OCI-LY1 (cell line): ENCODE results near the gene CCDC60.

Source experiments
- H2AFZ ChIP-seq: fragments of 200-600 bp; sonication (generic), shearing (Covaris generic); 2 replicates; pipeline ENCODE4 v1.6.0; 2014; ENCODE audit warnings: antibody characterized with exemption, mild to moderate bottlenecking, low read length
- H3F3A ChIP-seq: fragments of 200-600 bp; sonication (generic), shearing (Covaris generic); 2 replicates; pipeline ENCODE4 v1.6.0; 2014; ENCODE audit warnings: mild to moderate bottlenecking, antibody characterized with exemption, low read length, moderate library complexity; ENCODE audit not compliant: insufficient read depth
- H3K27ac ChIP-seq: fragments of 200-600 bp; sonication (generic); 2 replicates; pipeline ENCODE4 v1.5.1; 2014; ENCODE audit warnings: low read length, mixed run types, mild to moderate bottlenecking, low read depth; ENCODE audit not compliant: poor library complexity, severe bottlenecking
- H3K27me3 ChIP-seq: fragments of 200-600 bp; sonication (generic); 2 replicates; pipeline ENCODE4 v1.6.0; 2014; ENCODE audit warnings: antibody characterized with exemption, mild to moderate bottlenecking, low read length, moderate library complexity; ENCODE audit not compliant: insufficient read depth
- H3K36me3 ChIP-seq: fragments of 200-600 bp; sonication (generic); 2 replicates; pipeline ENCODE4 v1.6.1; 2014; ENCODE audit warnings: mild to moderate bottlenecking, antibody characterized with exemption, low read length, moderate library complexity, mixed read lengths; ENCODE audit not compliant: insufficient read depth
- H3K4me1 ChIP-seq: fragments of 200-600 bp; sonication (generic); 2 replicates; pipeline ENCODE4 v1.5.1; 2014; ENCODE audit warnings: mild to moderate bottlenecking, low read length, moderate library complexity; ENCODE audit not compliant: insufficient read depth, severe bottlenecking
- H3K4me2 ChIP-seq: fragments of 200-600 bp; sonication (generic), shearing (Covaris generic); 2 replicates; pipeline ENCODE4 v1.6.1; 2014; ENCODE audit warnings: low read length
- H3K4me3 ChIP-seq: fragments of 200-600 bp; sonication (generic); 2 replicates; pipeline ENCODE4 v1.5.1; 2014; ENCODE audit warnings: low read length, low read depth, mild to moderate bottlenecking, mixed read lengths; ENCODE audit not compliant: poor library complexity, severe bottlenecking
- H3K79me2 ChIP-seq: fragments of 200-600 bp; shearing (Covaris generic); 2 replicates; pipeline ENCODE4 v1.6.1; 2016; ENCODE audit warnings: mixed run types, low read length, mixed read lengths; ENCODE audit not compliant: insufficient read depth
- H3K9ac ChIP-seq: fragments of 200-600 bp; sonication (generic), shearing (Covaris generic); 2 replicates; pipeline ENCODE4 v1.6.1; 2014; ENCODE audit warnings: mild to moderate bottlenecking, low read length, mixed read lengths
- H3K9me2 ChIP-seq: fragments of 200-600 bp; sonication (generic), shearing (Covaris generic); 2 replicates; pipeline ENCODE4 v1.6.1; 2014; ENCODE audit warnings: low read depth, mild to moderate bottlenecking, low read length, mixed read lengths
- H3K9me3 ChIP-seq: fragments of 200-600 bp; shearing (Covaris generic); 2 replicates; pipeline ENCODE4 v1.6.1; 2014; ENCODE audit warnings: low read length, mixed read lengths
- H4K20me1 ChIP-seq: fragments of 200-600 bp; sonication (generic), shearing (Covaris generic); 2 replicates; pipeline ENCODE4 v1.6.0; 2016; ENCODE audit warnings: mild to moderate bottlenecking, low read length; ENCODE audit not compliant: insufficient read depth
- EZH2 ChIP-seq: fragments of 200-600 bp; sonication (generic), shearing (Covaris generic); IDR thresholded peaks from 2 replicates; pipeline ENCODE4 v1.8.0; 2017; ENCODE audit warnings: borderline replicate concordance, mixed run types, mild to moderate bottlenecking, antibody characterized with exemption, low read length, moderate library complexity, mixed read lengths
- TF ChIP-seq, protein P1 (sequence below): fragments of 200-600 bp; sonication (generic), shearing (Covaris generic); IDR thresholded peaks from 2 replicates; pipeline ENCODE4 v1.5.1; 2017; ENCODE audit warnings: mild to moderate bottlenecking, antibody characterized with exemption, low read length, moderate library complexity, mixed read lengths

CCDC60 gene

DNA sequence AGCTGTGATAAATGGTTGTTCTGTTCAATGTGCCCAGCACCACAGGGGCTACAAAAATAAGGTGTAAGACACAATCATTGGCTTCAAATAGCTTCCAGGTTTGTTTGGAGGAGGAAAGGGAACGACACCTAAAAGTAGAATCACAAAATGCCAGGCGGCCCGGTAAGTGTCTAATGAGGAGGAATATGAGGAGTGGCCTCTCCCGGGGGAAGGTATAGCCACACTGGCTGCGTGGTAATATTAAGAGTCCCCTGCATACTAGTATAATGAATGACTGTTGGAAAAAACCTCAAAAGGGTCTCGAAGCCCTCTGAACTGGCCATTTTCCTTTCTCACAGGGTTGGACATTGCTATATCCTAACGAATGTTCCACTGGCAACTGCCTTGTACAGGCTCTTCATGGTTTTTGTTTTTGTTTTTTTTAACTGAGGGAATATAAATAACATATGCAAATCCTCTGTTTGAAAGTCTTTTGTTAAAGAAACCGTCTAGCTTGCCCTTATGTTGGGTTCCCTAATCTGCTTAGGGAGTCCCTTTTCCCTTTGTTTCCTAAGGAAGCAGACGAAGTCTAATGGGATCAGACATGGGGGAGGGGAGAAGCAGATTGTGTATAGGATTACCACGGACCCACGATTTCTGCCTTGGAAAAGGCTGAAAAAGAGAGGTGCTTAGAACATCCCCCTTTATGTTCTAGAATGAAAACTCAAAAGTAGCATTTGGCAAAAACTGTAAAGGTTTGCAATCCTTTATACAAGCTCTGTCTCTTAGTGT, 4.2 kb downstream of the CCDC60 start:
- H3K9me2 ChIP-seq: no peaks in the 10 kb centered on the region
- no peaks in the 10 kb centered on the region for H4K20me1 ChIP-seq
- no peak overlapping the region for H3K27ac ChIP-seq
- H3K79me2 ChIP-seq: no peaks in the 10 kb centered on the region
- H3K4me3 ChIP-seq: no peak overlapping the region
- H3K4me2 ChIP-seq: no peak overlapping the region
- no peaks in the 10 kb centered on the region; the same call in 1 of the 2 replicates for H3K27me3 ChIP-seq
- no peaks in the 10 kb centered on the region for H3K4me1 ChIP-seq
- no peak overlapping the region for H3K9ac ChIP-seq
- no peaks in the 10 kb centered on the region for H3F3A ChIP-seq
- no peak for TF ChIP-seq EZH2
- TF ChIP-seq, protein P1, sequence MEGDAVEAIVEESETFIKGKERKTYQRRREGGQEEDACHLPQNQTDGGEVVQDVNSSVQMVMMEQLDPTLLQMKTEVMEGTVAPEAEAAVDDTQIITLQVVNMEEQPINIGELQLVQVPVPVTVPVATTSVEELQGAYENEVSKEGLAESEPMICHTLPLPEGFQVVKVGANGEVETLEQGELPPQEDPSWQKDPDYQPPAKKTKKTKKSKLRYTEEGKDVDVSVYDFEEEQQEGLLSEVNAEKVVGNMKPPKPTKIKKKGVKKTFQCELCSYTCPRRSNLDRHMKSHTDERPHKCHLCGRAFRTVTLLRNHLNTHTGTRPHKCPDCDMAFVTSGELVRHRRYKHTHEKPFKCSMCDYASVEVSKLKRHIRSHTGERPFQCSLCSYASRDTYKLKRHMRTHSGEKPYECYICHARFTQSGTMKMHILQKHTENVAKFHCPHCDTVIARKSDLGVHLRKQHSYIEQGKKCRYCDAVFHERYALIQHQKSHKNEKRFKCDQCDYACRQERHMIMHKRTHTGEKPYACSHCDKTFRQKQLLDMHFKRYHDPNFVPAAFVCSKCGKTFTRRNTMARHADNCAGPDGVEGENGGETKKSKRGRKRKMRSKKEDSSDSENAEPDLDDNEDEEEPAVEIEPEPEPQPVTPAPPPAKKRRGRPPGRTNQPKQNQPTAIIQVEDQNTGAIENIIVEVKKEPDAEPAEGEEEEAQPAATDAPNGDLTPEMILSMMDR: no peak
- no peaks in the 10 kb centered on the region for H3K9me3 ChIP-seq
- H2AFZ ChIP-seq: no peak overlapping the region
- H3K36me3 ChIP-seq: no peaks in the 10 kb centered on the region

DNA sequence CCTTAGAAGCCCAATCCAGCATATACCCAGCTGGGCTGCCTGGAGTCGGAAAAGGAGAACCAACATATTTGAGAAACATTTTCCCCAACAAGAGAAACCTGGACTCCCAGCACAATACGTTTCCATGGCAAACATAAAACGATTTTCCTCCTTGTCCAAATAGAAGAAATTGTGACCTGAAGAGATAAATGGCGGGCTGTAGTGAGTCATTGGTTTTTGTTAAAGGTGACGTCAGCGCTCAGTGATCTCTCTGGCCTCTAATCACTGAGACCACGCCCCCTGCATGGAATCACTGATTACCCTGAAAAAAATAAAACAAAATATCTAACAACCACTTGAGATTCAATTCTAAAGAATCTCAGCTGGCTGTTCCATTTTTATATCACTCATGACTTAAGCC, 6.0 kb downstream of the CCDC60 start:
- TF ChIP-seq, protein P1: no peak
- no peak for TF ChIP-seq EZH2
- Histone ChIP-seq H3K4me1 (no peaks in the 10 kb centered on the region), H3K36me3 (no peaks in the 10 kb centered on the region), H3K9me2 (no peaks in the 10 kb centered on the region), H3K79me2 (no peaks in the 10 kb centered on the region), H2AFZ (no peak overlapping the region), H3K27ac (no peak overlapping the region), H3F3A (no peaks in the 10 kb centered on the region), H4K20me1 (no peaks in the 10 kb centered on the region), H3K27me3 (no peaks in the 10 kb centered on the region), H3K4me2 (no peak overlapping the region), H3K4me3 (no peak overlapping the region), H3K9ac (no peak overlapping the region), H3K9me3 (no peaks in the 10 kb centered on the region)

DNA sequence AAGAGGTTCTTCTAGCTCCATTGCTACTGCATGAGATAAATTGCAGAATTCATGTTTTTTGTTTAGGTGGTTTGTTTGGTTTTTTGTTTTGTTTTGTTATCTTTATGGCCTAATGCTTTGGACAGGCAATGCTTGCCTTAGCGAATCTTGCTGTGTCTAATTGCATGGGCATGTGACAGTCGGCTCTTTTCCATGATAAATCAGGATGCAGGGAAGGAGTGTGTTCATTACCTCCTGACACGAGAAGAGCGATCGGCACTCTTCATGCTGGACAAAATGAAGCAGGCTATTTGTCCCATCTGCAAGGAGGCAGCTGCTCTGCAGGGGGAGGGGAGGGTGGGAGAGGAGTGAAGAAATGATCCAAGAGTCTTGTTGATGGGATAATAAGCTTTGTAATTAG, 6.5 kb downstream of the CCDC60 start:
- no peaks in the 10 kb centered on the region for H3K4me1 ChIP-seq
- no peak overlapping the region for H3K4me2 ChIP-seq
- no peaks in the 10 kb centered on the region for H3F3A ChIP-seq
- no peaks in the 10 kb centered on the region for H3K36me3 ChIP-seq
- H3K9ac ChIP-seq: no peak overlapping the region
- H3K27ac ChIP-seq: no peak overlapping the region
- TF ChIP-seq EZH2: no peak
- TF ChIP-seq, protein P1: no peak
- no peak overlapping the region for H2AFZ ChIP-seq
- no peaks in the 10 kb centered on the region for H3K79me2 ChIP-seq
- H4K20me1 ChIP-seq: no peaks in the 10 kb centered on the region
- no peaks in the 10 kb centered on the region for H3K9me3 ChIP-seq
- no peaks in the 10 kb centered on the region for H3K9me2 ChIP-seq
- no peak overlapping the region for H3K4me3 ChIP-seq
- H3K27me3 ChIP-seq: no peaks in the 10 kb centered on the region
